Measurements from ENCODE around the gene ARID1B. TPM values are rescaled to one million over a fixed set of nuclear protein-coding genes. Genes with fewer than 3 reads are reported as not detected.
A peak's percentile ranks its signal among the peaks of the same experiment; 100 is the strongest.
"Not testable (repeated sequence)": the region's sequence is repeated elsewhere in the genome, so short reads cannot be mapped to it uniquely, and the experiment has no call there.

ARID1B gene
- total and polyA plus RNA-seq, 7 donors = 8.1 to 61.1 (median 53.1) TPM

DNA sequence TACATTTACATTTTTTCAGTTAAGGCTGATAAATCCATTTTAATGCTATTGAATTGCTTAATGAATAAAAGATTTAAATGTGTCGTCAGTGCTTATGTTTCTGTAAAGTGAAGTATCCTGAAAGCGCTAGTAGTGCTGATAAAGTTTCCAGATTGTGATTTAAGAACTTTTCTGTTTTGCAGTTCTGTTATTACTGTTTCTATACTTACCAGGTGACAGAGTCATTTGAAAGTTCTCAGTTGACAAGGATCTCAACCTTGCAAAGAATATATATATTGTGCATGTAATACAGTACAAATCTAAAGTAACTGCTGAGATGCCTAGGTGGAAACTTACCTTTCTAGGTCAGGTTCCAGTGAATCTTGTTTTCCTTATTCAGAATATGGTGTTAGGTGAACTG is 201.8 kb downstream of the ARID1B start:
- ATAC-seq (no peak), DNase-seq (no peak)
- no peaks in the 10 kb centered on the region for H3K9me3 ChIP-seq
- TF ChIP-seq CTCF (IDR thresholded peaks at IDR 0.05) = no peak
- H3K4me3 ChIP-seq = no peak overlapping the region
- H3K36me3 ChIP-seq (ENCODE audit: insufficient read depth in 1 of 2, low read depth in 1 of 2) = no peaks in the 10 kb centered on the region
- H3K27ac ChIP-seq = peak overlapping the region; percentile 67
- peaks cover 86% of the 10 kb centered on the region for H3K4me1 ChIP-seq
- intact Hi-C loops (cut with DNase I) = loop anchor here in 1 of 2 donors (5.0 to 10.0 kb wide), 2 partner anchors 33 to 206 kb away; no protein-coding TSS in a partner anchor
- 74 to 99% (median 88%) methylated on average over 2 of the region's 2 CpGs for WGBS, 3 donors
- no peaks in the 10 kb centered on the region for H3K27me3 ChIP-seq (ENCODE audit: insufficient read depth in 3 of 3, low read length in 2 of 3)

- Histone ChIP-seq H3K27ac (peak overlapping the region; percentile 51), H3K4me1 (peaks cover 78% of the 10 kb centered on the region), H3K27me3 (ENCODE audit: insufficient read depth in 3 of 3, low read length in 2 of 3) (no peaks in the 10 kb centered on the region), H3K9me3 (no peaks in the 10 kb centered on the region), H3K36me3 (ENCODE audit: insufficient read depth in 1 of 2, low read depth in 1 of 2) (no peaks in the 10 kb centered on the region), H3K4me3 (peak overlapping the region; percentile 3)
- no peak for TF ChIP-seq CTCF (IDR thresholded peaks at IDR 0.05)
- intact Hi-C loops (cut with DNase I) = loop anchor here in 1 of 2 donors (5.0 kb wide), 1 partner anchor 37 kb away; no protein-coding TSS in a partner anchor
- ATAC-seq (peak; percentile 60 to 68 (median 62)), DNase-seq (no peak)
- WGBS, 3 donors = 42 to 59% (median 45%) methylated on average over 10 of the region's 10 CpGs
Measured at GRCh38 chr6:156980515-156980914, 203.3 kb downstream of the ARID1B start.

- peaks cover 82% of the 10 kb centered on the region for H3K4me1 ChIP-seq
- 84 to 89% (median 87%) methylated on average over 2 of the region's 2 CpGs for WGBS, 3 donors
- no peaks in the 10 kb centered on the region for H3K9me3 ChIP-seq
- H3K27me3 ChIP-seq (ENCODE audit: insufficient read depth in 3 of 3, low read length in 2 of 3) = no peaks in the 10 kb centered on the region
- intact Hi-C loops (cut with DNase I) = loop anchor here in 1 of 2 donors (5.0 kb wide), 1 partner anchor 36 kb away; no protein-coding TSS in a partner anchor
- ATAC-seq (peak in 3 of 4 donors; percentile 28 to 37 (median 31)), DNase-seq (no peak)
- peak overlapping the region; percentile 3 for H3K4me3 ChIP-seq
- TF ChIP-seq CTCF (IDR thresholded peaks at IDR 0.05) = no peak
- H3K27ac ChIP-seq = peak overlapping the region; percentile 51
- H3K36me3 ChIP-seq (ENCODE audit: insufficient read depth in 1 of 2, low read depth in 1 of 2) = no peaks in the 10 kb centered on the region
Measured at GRCh38 chr6:156980948-156981347, 203.8 kb downstream of the ARID1B start.

DNA sequence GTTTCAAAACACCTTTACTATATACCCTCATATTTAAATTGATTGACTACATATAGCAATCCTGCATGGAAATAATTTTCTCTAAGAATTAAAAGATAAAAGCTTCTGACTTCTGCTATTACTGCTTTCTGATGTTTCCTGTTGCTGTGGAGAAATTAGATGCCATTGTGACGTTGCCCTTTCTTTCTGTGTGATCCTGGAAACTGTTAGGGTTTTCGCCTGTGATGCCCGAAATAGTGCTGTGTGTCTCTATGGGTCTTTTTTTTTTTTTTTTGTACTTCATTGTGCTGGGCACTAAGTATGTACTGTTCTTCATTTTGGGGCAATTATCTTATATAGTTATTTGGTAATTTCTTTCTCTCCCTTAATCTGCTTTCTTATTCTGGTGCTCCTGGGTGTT is 205.0 kb downstream of the ARID1B start:
- intact Hi-C loops (cut with DNase I) = loop anchor here in 1 of 2 donors (5.0 kb wide), 1 partner anchor 35 kb away; no protein-coding TSS in a partner anchor
- Histone ChIP-seq H3K9me3 (no peaks in the 10 kb centered on the region), H3K27me3 (ENCODE audit: insufficient read depth in 3 of 3, low read length in 2 of 3) (no peaks in the 10 kb centered on the region), H3K36me3 (ENCODE audit: insufficient read depth in 1 of 2, low read depth in 1 of 2) (no peaks in the 10 kb centered on the region), H3K27ac (no peak overlapping the region), H3K4me3 (no peak overlapping the region), H3K4me1 (peaks cover 72% of the 10 kb centered on the region)
- ATAC-seq (no peak), DNase-seq (no peak)
- 38 to 64% (median 52%) methylated on average over 3 of the region's 3 CpGs for WGBS, 3 donors
- no peak for TF ChIP-seq CTCF (IDR thresholded peaks at IDR 0.05)

GRCh38 chr6:156982864-156983263 is 205.7 kb downstream of the ARID1B start:
- WGBS, 3 donors = 91 to 97% (median 95%) methylated on average over 4 of the region's 4 CpGs

More at GRCh38 chr6:156982864-156983263, 205.7 kb downstream of the ARID1B start:
- DNase-seq; ATAC-seq; H3K4me3 ChIP-seq; H3K27ac ChIP-seq; H3K27me3 ChIP-seq (ENCODE audit: insufficient read depth in 3 of 3, low read length in 2 of 3); H3K36me3 ChIP-seq (ENCODE audit: insufficient read depth in 1 of 2, low read depth in 1 of 2); H3K9me3 ChIP-seq: not testable (repeated sequence)
- H3K4me1 ChIP-seq = peaks cover 67% of the 10 kb centered on the region
- intact Hi-C loops (cut with DNase I) = loop anchor here in 1 of 2 donors (5.0 kb wide), 1 partner anchor 34 kb away; no protein-coding TSS in a partner anchor
